SK-N-MC (cell line): Measurements from ENCODE around the gene PNKD.

ENCODE experiments used
- EZH2 ChIP-seq: fragments of 200-600 bp; sonication (generic); IDR thresholded peaks from one replicate; pipeline ENCODE4 v1.6.1; 2017; ENCODE audit warnings: antibody characterized with exemption
- POLR2AphosphoS5 ChIP-seq: IDR thresholded peaks from 2 replicates; pipeline ENCODE4 v1.6.1; 2012; ENCODE audit warnings: mild to moderate bottlenecking, low read depth, low read length, borderline replicate concordance

- TF ChIP-seq EZH2 (no peak), POLR2AphosphoS5 (no peak)
Observed at GRCh38 chr2:218261423-218262236, 8.7 kb upstream of the PNKD start.
